G401 (cell line): Measurements from ENCODE around the gene RANBP17. TPM values are rescaled to one million over a fixed set of nuclear protein-coding genes. Genes with fewer than 3 reads are reported as not detected.
"Not testable (repeated sequence)": the region's sequence is repeated elsewhere in the genome, so short reads cannot be mapped to it uniquely, and the experiment has no call there.

Experiments
- DNase-seq: peaks from one replicate; pipeline ENCODE4 v3.0.0-alpha.2; 2015; ENCODE audit warnings: low spot score
- in situ Hi-C: cut with HindIII; loops from 2 replicates; pipeline ENCODE4 v1.10.0; 2016; ENCODE audit warnings: low sequenced_read_pairs, mixed read lengths
- total RNA-seq: library from RNA; depleted of rRNA; stranded (reverse); fragments of >200 nt; shearing (Covaris generic); gene quantifications from 2 replicates; pipeline ENCODE4 v1.2.3, GENCODE V29; 2014

Gene RANBP17
- total RNA-seq, 1 experiment from 2014 or later, result 20.9 TPM

- DNase-seq, result no peak
- in situ Hi-C loops, result no loop called here
Measured at GRCh38 chr5:170923910-170924620, 62.2 kb downstream of the RANBP17 start.

DNA sequence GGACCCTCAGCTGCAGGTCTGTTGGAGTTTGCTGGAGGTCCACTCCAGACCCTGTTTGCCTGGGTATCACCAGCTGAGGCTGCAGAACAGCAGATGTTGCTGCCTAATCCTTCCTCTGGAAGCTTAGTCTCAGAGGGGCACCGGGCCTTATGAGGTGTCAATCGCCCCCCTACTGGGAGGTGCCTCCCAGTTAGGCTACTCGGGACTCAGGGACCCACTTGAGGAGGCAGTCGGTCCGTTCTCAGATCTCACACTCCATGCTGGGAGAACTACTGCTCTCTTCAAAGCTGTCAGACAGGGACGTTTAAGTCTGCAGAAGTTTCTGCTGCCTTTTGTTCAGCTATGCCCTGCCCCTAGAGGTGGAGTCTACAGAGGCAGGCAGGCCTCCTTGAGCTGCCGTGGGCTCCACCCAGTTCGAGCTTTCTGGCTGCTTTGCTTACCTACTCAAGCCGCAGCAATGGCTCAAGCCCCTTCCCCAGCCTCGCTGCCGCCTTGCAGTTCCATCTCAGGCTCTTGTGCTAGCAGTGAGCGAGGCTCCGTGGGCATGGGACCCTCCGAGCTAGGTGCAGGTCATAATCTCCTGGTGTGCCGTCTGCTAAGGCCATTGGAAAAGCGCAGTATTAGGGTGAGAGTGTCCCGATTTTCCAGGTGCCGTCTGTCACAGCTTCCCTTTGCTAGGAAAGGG lies 73.9 kb downstream of the RANBP17 start:
- in situ Hi-C loops, DNase-seq: not testable (repeated sequence)

DNA sequence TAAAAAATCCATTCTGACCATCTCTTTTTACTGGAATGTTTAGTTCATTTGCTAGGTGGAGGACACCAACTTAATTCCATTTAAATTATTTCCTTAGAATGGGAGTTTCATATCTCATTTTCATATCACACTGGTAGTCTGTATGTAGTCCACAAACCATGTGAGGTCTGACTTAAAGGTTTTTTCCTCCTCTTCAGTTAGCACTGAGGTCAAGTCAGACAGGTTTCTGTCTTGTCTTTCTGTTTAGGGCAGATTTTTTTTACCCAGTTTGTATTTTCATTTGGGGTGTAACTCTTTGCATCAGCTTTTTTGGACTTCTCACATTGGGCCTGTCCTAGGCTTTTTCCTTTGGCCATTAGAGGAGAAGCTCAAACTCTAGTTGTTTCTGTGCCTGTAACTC lies 75.3 kb downstream of the RANBP17 start:
- in situ Hi-C loops, result no loop called here
- DNase-seq, result no peak

DNA sequence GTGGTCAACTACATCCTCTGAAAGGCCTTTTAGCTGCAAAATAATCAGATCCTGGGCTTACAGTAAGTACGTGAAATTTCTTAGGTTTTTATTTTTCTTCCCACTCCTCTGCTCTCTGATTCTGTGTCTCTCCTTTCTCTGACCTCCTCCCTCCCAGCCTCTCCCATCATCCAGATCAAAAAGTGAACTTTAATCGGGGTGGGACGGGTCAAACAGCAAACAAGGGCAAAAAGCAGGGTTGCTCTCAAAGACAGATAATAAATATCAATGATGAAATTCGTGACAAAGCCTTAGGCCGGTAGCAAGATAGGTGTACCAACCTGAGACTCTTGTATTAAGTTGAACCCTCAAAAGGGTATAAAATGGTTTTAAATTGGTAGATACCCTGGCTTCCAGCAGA lies 76.1 kb downstream of the RANBP17 start:
- no peak for DNase-seq
- in situ Hi-C loops, result no loop called here

DNA sequence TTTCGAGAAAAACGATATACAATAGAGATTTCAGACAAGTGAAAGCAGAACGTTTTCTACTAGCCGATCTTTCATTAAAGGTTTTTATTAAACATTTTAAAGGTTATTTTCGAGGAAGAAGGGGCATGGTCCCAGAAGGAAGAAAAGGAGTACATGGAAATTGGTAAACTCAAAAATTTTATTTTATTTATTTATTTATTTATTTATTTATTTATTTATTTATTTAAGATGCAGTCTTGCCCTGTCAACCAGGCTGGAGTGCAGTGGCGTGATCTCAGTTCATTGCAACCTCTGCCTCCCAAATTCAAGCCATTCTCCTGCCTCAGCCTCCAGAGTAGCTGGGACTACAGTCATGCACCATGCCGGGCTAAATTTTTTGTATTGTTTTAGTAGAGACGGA lies 77.4 kb downstream of the RANBP17 start:
- in situ Hi-C loops, result no loop called here
- DNase-seq, result no peak

- in situ Hi-C loops, result no loop called here
- DNase-seq, result no peak
Measured at GRCh38 chr5:170941788-170942187, 80.0 kb downstream of the RANBP17 start.

DNA sequence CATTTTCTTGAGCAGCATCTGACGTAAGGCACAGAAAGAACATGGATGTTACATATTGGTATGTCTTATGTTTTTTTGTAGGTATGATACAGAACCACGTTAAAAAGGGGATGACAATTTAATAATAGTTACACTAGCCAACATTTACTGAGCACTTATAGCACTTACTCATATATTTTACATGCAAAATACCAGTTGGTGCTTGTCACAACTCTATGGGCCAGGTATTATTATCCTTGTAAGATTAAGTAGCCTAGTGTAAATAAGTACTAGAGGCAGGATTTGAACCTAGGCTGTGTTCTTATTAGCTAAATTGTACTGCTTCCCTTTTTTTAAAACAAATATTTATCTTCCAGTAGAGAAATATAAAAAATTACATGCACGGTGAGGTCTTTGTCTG lies 83.5 kb downstream of the RANBP17 start:
- no peak for DNase-seq
- in situ Hi-C loops, result no loop called here

- in situ Hi-C loops, result no loop called here
- DNase-seq, result no peak
Measured at GRCh38 chr5:170960567-170960966, 98.7 kb downstream of the RANBP17 start.

DNA sequence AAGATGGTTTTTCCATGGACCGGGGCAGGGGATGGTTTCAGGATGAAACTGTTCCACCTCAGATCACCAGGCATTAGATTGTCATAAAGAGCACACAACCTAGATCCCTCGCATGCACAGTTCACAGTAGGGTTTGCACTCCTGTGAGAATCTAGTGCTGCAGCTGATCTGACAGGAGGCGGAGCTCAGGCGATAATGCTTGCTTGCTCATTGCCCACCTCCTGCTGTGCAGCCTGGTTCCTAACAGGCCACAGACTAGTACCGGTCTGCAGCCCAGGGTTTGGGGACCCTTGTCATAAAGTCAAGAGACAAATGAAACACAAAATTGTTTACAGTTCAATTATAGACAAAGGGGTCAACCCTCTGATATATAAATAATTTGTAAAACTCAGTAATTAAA lies 101.7 kb downstream of the RANBP17 start:
- in situ Hi-C loops, result no loop called here
- DNase-seq, result no peak

GRCh38 chr5:170974461-170974860 lies 112.6 kb downstream of the RANBP17 start:
- no peak for DNase-seq
- in situ Hi-C loops, result no loop called here

DNA sequence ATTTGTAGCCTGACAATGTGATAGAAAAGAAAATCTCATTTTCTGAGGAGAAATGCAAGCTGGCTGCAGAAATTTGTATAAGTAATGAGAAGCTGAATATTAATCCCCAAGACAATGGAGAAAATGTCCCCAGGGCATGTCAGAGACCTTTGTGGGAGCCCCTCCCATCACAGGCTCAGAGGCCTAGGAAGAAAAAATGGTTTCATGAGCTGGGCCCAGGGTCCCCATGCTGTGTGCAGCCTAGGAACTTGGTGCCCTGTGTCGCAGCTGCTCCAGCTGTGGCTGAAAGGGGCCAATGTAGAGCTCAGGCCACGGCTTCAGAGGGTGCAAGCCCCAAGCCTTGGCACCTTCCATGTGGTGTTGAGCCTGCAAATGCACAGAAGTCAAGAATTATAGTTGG lies 118.4 kb downstream of the RANBP17 start:
- in situ Hi-C loops, DNase-seq: not testable (repeated sequence)

GRCh38 chr5:170985486-170985885 lies 123.7 kb downstream of the RANBP17 start:
- no peak for DNase-seq
- in situ Hi-C loops, result no loop called here

DNA sequence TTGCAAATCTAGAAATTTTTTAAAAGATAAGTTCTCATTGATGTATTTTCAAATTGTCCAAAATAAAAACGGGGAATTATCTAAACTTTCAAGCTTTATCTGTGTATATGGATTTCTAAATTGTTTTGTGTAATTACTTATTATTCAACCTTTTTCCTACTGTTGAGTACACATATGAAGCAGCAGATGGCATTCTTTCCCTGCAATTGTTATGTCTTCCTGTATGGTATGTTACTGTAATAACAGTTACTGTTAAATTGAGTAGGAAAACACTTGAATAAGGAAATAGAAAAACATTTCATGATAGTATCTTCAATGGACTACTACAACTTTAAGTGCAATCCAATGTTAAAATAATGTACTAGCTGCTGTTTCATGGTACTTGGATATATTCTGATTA lies 124.8 kb downstream of the RANBP17 start:
- in situ Hi-C loops, result no loop called here
- peak; percentile 55 for DNase-seq

- DNase-seq, result no peak
- in situ Hi-C loops, result no loop called here
Measured at GRCh38 chr5:170993476-170993875, 131.7 kb downstream of the RANBP17 start.

DNA sequence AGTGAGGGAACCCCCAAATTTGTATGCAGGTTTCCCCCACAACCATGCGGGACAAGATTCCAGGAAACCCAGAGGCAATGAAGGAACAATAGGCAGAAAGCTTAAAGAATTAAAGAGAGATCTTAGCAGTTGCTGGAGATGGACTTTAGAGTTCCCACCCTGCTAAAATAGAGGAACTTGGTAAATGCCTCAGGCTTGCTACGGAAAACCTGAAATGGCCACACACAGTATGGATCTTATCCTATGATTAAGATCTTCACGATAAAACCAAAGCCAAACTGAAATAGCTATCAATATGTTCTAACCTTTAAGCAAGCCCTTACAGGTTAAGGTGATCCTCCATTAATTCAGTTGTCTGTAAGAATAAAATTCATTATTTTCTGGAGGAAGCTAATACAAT lies 148.3 kb downstream of the RANBP17 start:
- in situ Hi-C loops, result no loop called here
- no peak for DNase-seq

- no peak for DNase-seq
- in situ Hi-C loops, result no loop called here
Measured at GRCh38 chr5:171010816-171011215, 149.0 kb downstream of the RANBP17 start.

DNA sequence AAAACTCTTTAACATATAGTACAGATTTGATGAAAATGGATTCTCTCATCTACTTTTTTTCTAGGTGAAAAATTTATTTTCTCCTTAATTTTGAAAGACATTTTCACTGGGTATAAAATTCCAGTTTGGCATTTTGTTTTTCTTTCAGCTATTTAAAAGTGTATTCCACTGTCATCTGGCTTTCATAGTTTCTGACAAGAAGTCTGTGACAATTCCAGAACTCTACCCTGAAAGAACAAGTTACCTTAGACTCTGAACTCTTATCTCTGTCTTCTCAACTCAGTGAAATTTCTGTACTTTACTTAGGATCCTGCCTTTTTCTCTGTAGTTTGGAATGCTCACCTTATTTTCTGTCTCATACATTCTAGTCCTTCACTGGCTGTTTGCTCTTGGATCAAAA lies 161.7 kb downstream of the RANBP17 start:
- no peak for DNase-seq
- in situ Hi-C loops, result no loop called here

DNA sequence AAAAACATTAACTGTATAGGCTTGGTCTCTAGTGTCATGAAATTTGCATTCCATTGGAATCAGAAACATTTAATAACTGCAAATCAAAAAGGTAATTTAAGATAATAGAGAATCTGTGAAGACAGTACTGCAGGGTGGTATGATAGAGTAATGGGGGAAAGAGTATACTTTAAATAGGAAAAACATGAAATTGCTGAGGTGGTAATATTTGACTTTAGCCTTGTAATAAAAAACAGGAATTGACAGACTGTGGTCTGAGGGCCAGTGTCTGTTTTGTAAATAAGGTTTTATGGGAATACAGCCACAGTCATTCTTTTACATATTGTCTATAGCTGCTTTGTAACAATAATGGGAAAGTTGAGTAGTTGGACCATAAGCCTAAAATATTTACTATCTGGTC lies 162.3 kb downstream of the RANBP17 start:
- in situ Hi-C loops, result no loop called here

GRCh38 chr5:171029401-171029800 lies 167.6 kb downstream of the RANBP17 start:
- in situ Hi-C loops, result no loop called here
- DNase-seq, result no peak

More for the DNA sequence above, 162.3 kb downstream of the RANBP17 start:
- no peak for DNase-seq

DNA sequence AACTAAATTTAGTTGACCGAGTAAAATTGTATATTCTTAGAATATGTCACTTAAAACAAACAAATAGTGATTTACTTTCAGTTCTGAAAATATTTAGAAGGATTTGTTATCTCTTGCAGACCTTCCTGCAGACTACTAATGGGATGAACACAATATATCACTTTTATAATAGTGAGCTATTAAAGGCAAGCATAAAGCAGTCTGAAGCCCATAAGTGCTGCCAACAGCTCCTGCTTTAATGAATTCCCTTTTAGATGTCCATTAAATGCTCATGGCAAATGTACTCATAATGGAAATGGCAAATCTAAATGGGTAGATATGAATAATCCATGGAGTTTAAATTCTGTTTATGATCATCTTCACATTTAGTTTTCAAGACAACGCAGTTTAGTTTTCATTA lies 170.2 kb downstream of the RANBP17 start:
- in situ Hi-C loops, result no loop called here
- DNase-seq, result no peak

GRCh38 chr5:171032435-171032973 lies 170.7 kb downstream of the RANBP17 start:
- in situ Hi-C loops, result no loop called here
- DNase-seq, result no peak
